Measurements from ENCODE around the gene ELMO2. TPM values are rescaled to one million over a fixed set of nuclear protein-coding genes. Genes with fewer than 3 reads are reported as not detected.
A peak's percentile ranks its signal among the peaks of the same experiment; 100 is the strongest.

The ELMO2 gene
- total and polyA plus RNA-seq, 2 donors (not counting 1 experiment from before 2014, with no cell fraction given), result 22.1 to 41.7 TPM

DNA sequence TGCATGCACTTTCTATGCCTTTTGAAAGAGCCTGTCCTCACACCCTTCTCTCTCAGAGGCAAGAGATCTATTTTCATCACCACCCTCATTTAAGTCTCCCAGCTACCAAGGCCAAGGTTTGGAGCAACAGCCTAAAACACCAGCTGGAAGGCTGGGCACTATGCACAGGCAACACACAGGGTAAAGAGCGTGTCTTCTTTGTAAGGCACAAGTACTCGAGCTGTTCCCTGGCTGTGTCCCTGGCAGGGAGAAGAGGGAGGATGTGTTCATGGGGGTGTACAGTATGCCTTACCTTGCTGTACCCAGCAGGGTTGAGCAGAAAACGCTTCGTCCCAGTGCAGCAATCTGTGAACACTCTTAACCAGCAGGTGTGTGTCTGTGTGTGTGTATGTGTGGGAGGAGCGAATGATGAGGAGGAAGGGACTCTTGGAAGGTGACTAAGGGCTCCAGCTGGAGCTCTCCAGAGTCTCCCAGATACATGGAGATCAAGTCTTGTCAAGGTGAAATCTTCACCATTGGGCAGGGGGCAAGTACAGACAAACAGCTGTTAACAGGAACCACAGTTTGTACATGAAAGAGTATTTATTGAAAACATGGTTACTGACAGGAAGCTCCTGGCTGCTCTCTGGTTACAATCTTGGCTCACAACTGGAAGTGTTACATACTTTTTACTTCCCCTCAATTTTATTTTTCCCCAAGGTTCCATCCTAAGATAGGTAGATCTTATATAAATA, 40.8 kb downstream of the ELMO2 start:
- Mint-ChIP-seq H3K27me3 (no peaks in the 10 kb centered on the region), H3K4me1 (peaks cover 37% of the 10 kb centered on the region), H3K9me3 (ENCODE audit: insufficient read depth) (no peaks in the 10 kb centered on the region), H3K4me3 (peak overlapping the region; percentile 20), H3K27ac (peak overlapping the region; percentile 5)
- TF ChIP-seq, protein P1, sequence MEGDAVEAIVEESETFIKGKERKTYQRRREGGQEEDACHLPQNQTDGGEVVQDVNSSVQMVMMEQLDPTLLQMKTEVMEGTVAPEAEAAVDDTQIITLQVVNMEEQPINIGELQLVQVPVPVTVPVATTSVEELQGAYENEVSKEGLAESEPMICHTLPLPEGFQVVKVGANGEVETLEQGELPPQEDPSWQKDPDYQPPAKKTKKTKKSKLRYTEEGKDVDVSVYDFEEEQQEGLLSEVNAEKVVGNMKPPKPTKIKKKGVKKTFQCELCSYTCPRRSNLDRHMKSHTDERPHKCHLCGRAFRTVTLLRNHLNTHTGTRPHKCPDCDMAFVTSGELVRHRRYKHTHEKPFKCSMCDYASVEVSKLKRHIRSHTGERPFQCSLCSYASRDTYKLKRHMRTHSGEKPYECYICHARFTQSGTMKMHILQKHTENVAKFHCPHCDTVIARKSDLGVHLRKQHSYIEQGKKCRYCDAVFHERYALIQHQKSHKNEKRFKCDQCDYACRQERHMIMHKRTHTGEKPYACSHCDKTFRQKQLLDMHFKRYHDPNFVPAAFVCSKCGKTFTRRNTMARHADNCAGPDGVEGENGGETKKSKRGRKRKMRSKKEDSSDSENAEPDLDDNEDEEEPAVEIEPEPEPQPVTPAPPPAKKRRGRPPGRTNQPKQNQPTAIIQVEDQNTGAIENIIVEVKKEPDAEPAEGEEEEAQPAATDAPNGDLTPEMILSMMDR (IDR thresholded peaks at IDR 0.05), result no peak
- TF ChIP-seq EZH2 (IDR thresholded peaks at IDR 0.05; ENCODE audit: borderline replicate concordance, insufficient read depth, low read depth, low read length, poor library complexity, severe bottlenecking), result no peak
- Histone ChIP-seq H3K36me3 (replicated peaks in 1 of 2; ENCODE audit: control extremely low read depth in 1 of 2, control insufficient read depth in 1 of 2, extremely low read depth in 1 of 2, insufficient read depth in 2 of 2, low read length in 1 of 2) (peaks cover 0 to 59% of the 10 kb centered on the region in 2 experiments), H4K20me1 (ENCODE audit: control insufficient read depth, insufficient read depth, low read length, poor library complexity, severe bottlenecking) (peaks cover 32% of the 10 kb centered on the region), H3K4me1 (ENCODE audit: control insufficient read depth in 2 of 2, insufficient read depth in 2 of 2, low read length in 2 of 2) (peaks cover 27 to 35% of the 10 kb centered on the region in 2 donors), H3K9ac (ENCODE audit: low read length) (no peak overlapping the region), H2AFZ (ENCODE audit: insufficient read depth, low read depth, low read length, poor library complexity, severe bottlenecking) (no peak overlapping the region), H3K4me2 (replicated peaks; ENCODE audit: low read depth, low read length, poor library complexity, severe bottlenecking) (no peak overlapping the region), H3K4me3 (ENCODE audit: control extremely low read depth in 1 of 5, extremely low read depth in 1 of 5, insufficient read depth in 1 of 5, low read depth in 2 of 5, low read length in 4 of 5) (no peak overlapping the region), H3K79me2 (ENCODE audit: control insufficient read depth, insufficient read depth, low read length) (peaks cover 31% of the 10 kb centered on the region), H3K27me3 (replicated peaks in 1 of 4; ENCODE audit: control extremely low read depth in 1 of 4, control insufficient read depth in 3 of 4, insufficient read depth in 4 of 4, low read length in 3 of 4) (no peaks in the 10 kb centered on the region), H3K9me3 (ENCODE audit: control extremely low read depth in 1 of 3, control insufficient read depth in 2 of 3, insufficient read depth in 1 of 3, low read length in 2 of 3) (no peaks in the 10 kb centered on the region), H3K27ac (ENCODE audit: low read length in 2 of 2) (no peak overlapping the region)
- DNase-seq, result no peak
- 94% methylated on average over 5 of the region's 5 CpGs for WGBS (ENCODE audit: insufficient coverage)
- ChIA-PET POLR2A (no interaction called here), CTCF (interaction anchor here (0.6 to 3.6 kb wide), 4 partner anchors 16 to 432 kb away, joined by 3 to 18 read pairs (median 4); partner anchors contain the start of gene ELMO2)
- intact Hi-C loops (cut with micrococcal nuclease), result no loop called here
- no peak for ATAC-seq (ENCODE audit: low read depth)
